ENCODE results near the gene PODNL1.
"Not testable (repeated sequence)": the region's sequence is repeated elsewhere in the genome, so short reads cannot be mapped to it uniquely, and the experiment has no call there.

The PODNL1 gene

GRCh38 chr19:13923194-13923987 is 14.8 kb downstream of the PODNL1 start:
- TF ChIP-seq JUND (IDR thresholded peaks at IDR 0.05; ENCODE audit: low read depth): no peak
- no peak for DNase-seq (ENCODE audit: low read depth in 1 of 2, low spot score in 1 of 2)
- in situ Hi-C loops (cut with HindIII; ENCODE audit: low pct_unique_long_range_greater_than_20kb, low sequenced_read_pairs): no loop called here

DNA sequence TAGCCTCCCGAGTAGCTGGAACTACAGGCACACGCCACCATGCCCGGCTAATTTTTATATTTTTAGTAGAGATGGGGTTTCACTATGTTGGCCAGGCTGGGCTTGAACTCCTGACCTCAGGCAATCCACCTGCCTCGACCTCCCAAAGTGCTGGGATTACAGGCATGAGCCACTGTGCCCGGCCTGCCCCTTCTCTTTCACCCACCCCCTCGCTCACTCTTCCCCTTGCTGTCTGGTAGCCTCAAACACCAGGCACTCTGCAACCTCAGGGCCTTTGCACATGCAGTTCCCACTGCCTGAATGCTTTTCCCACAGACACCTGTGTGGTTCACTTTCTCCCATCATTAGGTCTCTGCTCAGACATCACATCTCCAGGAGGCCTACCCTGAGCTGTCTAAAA is 16.1 kb downstream of the PODNL1 start:
- DNase-seq (ENCODE audit: low read depth in 1 of 2, low spot score in 1 of 2); in situ Hi-C loops (cut with HindIII; ENCODE audit: low pct_unique_long_range_greater_than_20kb, low sequenced_read_pairs): not testable (repeated sequence)

DNA sequence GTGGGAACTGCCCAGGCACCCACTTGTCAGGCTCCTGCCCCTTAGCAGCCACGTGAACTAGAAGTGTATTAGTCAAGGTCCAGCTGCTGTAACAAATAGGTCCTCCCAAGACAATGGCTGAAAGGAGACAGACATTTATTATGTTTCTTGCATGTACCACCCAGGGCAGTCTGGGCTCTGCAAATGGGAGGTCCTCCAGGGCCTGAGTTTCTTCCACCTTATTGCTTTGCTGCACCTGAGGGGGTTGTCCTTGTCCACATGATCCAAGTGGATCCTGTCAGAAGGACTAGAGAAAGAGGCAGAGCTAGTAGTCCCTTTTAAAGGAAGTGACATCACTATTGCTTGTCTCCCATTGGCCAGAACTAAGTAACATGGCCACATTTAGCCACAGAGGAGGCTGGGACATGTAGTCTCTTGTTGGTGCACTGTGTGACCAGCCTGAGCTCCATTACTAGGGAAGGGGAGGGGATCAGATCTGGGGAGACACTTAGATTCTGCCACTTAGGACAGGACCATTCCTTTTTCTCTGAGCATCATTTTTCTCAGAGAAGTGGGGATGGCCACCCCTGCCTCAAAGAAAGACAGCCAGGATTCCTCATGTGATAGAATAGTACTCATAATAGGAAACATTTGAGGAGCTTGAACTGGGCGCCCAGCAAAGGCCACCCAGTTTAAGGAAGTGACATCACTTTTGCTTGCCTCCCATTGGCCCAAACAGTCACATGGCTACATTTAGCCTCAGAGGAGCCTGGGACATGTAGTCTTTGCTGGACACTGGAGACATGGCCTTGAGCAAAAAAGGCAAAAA is 17.1 kb downstream of the PODNL1 start:
- peak; percentile 71 to 80 for DNase-seq (ENCODE audit: low read depth in 1 of 2, low spot score in 1 of 2)
- no peak for TF ChIP-seq JUND (IDR thresholded peaks at IDR 0.05; ENCODE audit: low read depth)
- in situ Hi-C loops (cut with HindIII; ENCODE audit: low pct_unique_long_range_greater_than_20kb, low sequenced_read_pairs): no loop called here

- TF ChIP-seq JUND (IDR thresholded peaks at IDR 0.05; ENCODE audit: low read depth): no peak
- in situ Hi-C loops (cut with HindIII; ENCODE audit: low pct_unique_long_range_greater_than_20kb, low sequenced_read_pairs): no loop called here
- no peak for DNase-seq (ENCODE audit: low read depth in 1 of 2, low spot score in 1 of 2)
These were observed 17.7 kb downstream of the PODNL1 start for GRCh38 chr19:13920524-13920923.

GRCh38 chr19:13918726-13919411 is 19.3 kb downstream of the PODNL1 start:
- in situ Hi-C loops (cut with HindIII; ENCODE audit: low pct_unique_long_range_greater_than_20kb, low sequenced_read_pairs): no loop called here
- no peak for TF ChIP-seq JUND (IDR thresholded peaks at IDR 0.05; ENCODE audit: low read depth)

DNA sequence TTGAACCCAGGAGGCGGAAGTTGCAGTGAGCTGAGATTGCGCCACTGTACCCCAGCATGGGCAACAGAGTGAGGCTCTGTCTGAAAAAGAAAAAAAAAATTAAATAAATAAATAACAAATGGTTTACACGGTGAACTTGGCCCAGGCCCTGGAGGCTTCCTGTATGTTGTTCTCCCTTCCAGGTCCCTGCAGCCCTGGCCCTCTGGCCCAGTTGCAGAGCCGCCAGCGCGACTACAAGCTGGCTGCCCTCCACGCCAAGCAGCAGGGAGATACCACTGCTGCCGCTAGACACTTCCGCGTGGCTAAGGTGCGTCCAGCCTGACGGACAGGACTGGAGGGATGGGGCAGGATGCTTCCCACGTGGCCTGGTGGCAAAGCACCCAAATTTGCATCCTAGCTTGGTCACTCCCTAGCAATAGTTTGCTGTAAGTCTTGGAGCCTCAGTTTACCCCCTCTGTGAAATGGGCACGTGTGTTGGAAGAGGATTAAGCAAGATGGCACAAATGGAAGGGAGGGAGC is 20.3 kb downstream of the PODNL1 start:
- no peak for DNase-seq (ENCODE audit: low read depth in 1 of 2, low spot score in 1 of 2)
- in situ Hi-C loops (cut with HindIII; ENCODE audit: low pct_unique_long_range_greater_than_20kb, low sequenced_read_pairs): no loop called here
- no peak for TF ChIP-seq JUND (IDR thresholded peaks at IDR 0.05; ENCODE audit: low read depth)

More at GRCh38 chr19:13918726-13919411, 19.3 kb downstream of the PODNL1 start:
- no peak for DNase-seq (ENCODE audit: low read depth in 1 of 2, low spot score in 1 of 2)

GRCh38 chr19:13914777-13915176 is 23.4 kb downstream of the PODNL1 start:
- no peak for DNase-seq (ENCODE audit: low read depth in 1 of 2, low spot score in 1 of 2)
- TF ChIP-seq JUND (IDR thresholded peaks at IDR 0.05; ENCODE audit: low read depth): no peak
- in situ Hi-C loops (cut with HindIII; ENCODE audit: low pct_unique_long_range_greater_than_20kb, low sequenced_read_pairs): no loop called here

GRCh38 chr19:13913352-13913751 is 24.9 kb downstream of the PODNL1 start:
- DNase-seq (ENCODE audit: low read depth in 1 of 2, low spot score in 1 of 2): no peak
- no peak for TF ChIP-seq JUND (IDR thresholded peaks at IDR 0.05; ENCODE audit: low read depth)
- in situ Hi-C loops (cut with HindIII; ENCODE audit: low pct_unique_long_range_greater_than_20kb, low sequenced_read_pairs): no loop called here

DNA sequence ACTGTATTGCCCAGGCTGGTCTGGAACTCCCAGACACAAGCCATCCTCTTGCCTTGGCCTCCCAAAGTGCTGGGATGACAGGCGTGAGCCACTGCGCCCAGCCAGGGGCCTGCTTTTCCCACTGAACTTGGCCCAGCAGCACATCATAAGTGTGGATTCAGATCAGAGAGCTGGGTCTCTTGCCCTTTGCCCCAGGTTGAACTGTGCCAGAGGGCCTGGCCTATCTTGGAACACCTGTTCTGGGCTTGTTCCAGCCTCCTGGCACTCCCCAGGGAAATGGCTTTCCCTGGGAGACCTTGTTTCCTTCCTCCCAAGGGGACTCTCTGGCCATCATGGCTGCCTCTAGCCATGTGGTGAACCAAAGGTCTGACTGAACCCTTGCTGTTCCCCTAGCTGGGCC is 28.8 kb downstream of the PODNL1 start:
- no peak for DNase-seq (ENCODE audit: low read depth in 1 of 2, low spot score in 1 of 2)
- in situ Hi-C loops (cut with HindIII; ENCODE audit: low pct_unique_long_range_greater_than_20kb, low sequenced_read_pairs): no loop called here
- no peak for TF ChIP-seq JUND (IDR thresholded peaks at IDR 0.05; ENCODE audit: low read depth)

DNA sequence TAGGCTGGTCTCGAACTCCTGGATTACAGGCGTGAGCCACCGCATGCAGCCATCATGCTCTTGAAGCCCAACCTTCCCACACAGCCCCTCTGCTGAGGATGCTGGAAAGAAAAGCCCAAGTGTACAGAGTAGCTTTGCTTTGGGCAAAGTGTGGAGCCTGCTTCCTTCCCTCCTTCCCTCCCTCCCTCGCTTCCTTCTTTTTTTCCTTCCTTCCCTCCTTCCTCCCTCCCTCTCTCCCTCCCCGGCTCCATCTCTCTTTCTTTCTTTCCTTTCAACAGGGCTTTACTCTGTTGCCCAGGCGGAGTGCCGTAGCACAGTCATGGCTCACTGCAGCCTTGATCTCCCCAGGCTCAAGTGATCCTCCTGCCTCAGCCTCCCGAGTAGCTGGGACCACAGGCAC is 29.5 kb downstream of the PODNL1 start:
- in situ Hi-C loops (cut with HindIII; ENCODE audit: low pct_unique_long_range_greater_than_20kb, low sequenced_read_pairs): no loop called here
- no peak for TF ChIP-seq JUND (IDR thresholded peaks at IDR 0.05; ENCODE audit: low read depth)
- no peak for DNase-seq (ENCODE audit: low read depth in 1 of 2, low spot score in 1 of 2)

DNA sequence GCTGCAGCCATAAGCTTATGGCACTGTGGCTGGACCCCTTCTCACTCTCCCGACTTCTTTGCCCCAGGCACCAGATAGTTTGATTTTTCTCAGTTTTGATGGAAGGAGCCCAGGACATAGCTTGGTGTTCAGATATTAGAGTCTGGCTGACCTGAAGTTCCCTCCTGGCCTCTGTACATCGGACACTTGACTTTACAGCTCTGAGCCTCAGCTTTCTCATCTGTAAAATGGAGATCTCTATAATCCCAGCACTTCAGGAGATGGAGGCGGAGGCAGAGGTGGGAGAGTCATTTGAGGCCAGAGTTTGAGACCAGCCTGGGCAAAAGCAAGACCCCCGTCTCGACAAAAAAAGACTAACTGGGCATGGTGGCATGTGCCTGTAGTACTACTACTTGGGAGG is 31.3 kb downstream of the PODNL1 start:
- in situ Hi-C loops (cut with HindIII; ENCODE audit: low pct_unique_long_range_greater_than_20kb, low sequenced_read_pairs): no loop called here
- DNase-seq (ENCODE audit: low read depth in 1 of 2, low spot score in 1 of 2): no peak
- TF ChIP-seq JUND (IDR thresholded peaks at IDR 0.05; ENCODE audit: low read depth): no peak

- peak; percentile 28 to 44 for DNase-seq (ENCODE audit: low read depth in 1 of 2, low spot score in 1 of 2)
- no peak for TF ChIP-seq JUND (IDR thresholded peaks at IDR 0.05; ENCODE audit: low read depth)
- in situ Hi-C loops (cut with HindIII; ENCODE audit: low pct_unique_long_range_greater_than_20kb, low sequenced_read_pairs): no loop called here
These were observed 31.7 kb downstream of the PODNL1 start for GRCh38 chr19:13906521-13906904.
